Prostate gland (tissue), 2 donors: ENCODE data around the gene FAM209A. TPM values are rescaled to one million over a fixed set of nuclear protein-coding genes. Genes with fewer than 3 reads are reported as not detected.

Experiments used
- DNase-seq: peaks from one replicate; pipeline ENCODE4 v3.0.0-alpha.2; 2019; ENCODE audit warnings: low spot score
- H3K27ac ChIP-seq, 2 donors: fragments of 200-600 bp; sonication (generic); 2 replicates each; pipeline ENCODE4 v1.5.1; 2017 to 2019
- H3K27me3 ChIP-seq: fragments of 200-600 bp; sonication (generic); replicated peaks from 2 replicates; pipeline ENCODE4 v1.5.1; 2019; ENCODE audit not compliant: insufficient read depth
- H3K36me3 ChIP-seq, 2 donors: fragments of 200-600 bp; sonication (generic); 1 replicate in 1 of 2; 2 replicates in 1 of 2; pipeline versions ENCODE4 v1.5.1 to v1.8.1; 2017 to 2019
- H3K4me1 ChIP-seq: fragments of 200-600 bp; sonication (generic); replicated peaks from 2 replicates; pipeline ENCODE4 v1.5.1; 2019
- H3K4me3 ChIP-seq, 2 donors: fragments of 200-600 bp; sonication (generic); 2 replicates each; pipeline ENCODE4 v1.5.1; 2017 to 2019
- H3K9me3 ChIP-seq: fragments of 200-600 bp; sonication (generic); 2 replicates; pipeline ENCODE4 v1.5.1; 2017
- POLR2A ChIP-seq: fragments of 450-650 bp; IDR thresholded peaks from one replicate; pipeline ENCODE4 v1.6.1; 2016; ENCODE audit warnings: antibody characterized with exemption, mild to moderate bottlenecking
- POLR2AphosphoS5 ChIP-seq: sonication (generic); formaldehyde crosslinking; IDR thresholded peaks from one replicate; pipeline ENCODE4 v1.6.1; 2017; ENCODE audit warnings: antibody characterized with exemption
- WGBS: methylation state at CpG from one replicate; pipeline ENCODE4 v1.1.5; 2018; 5-methylcytosine and 5-hydroxymethylcytosine counted together
- intact Hi-C: fragments of 100-400 bp; cut with DNase I; formaldehyde crosslinking; loops from one replicate; pipeline ENCODE4 v1.14.2; 2022
- total RNA-seq, 2 donors: library from RNA; depleted of rRNA; stranded (reverse); fragments of >200 nt; gene quantifications; one replicate each; pipeline ENCODE4 v1.1.0, GENCODE V29; 2016
- TF ChIP-seq, protein P1 (sequence below), 4 experiments: fragments of 200-600 bp in 2 of 4; fragments of 450-650 bp in 2 of 4; sonication (generic) in 2 of 4; IDR thresholded peaks; 1 replicate in 3 of 4; 2 replicates in 1 of 4; pipeline ENCODE4 v1.5.1; 2016 to 2019; ENCODE audit warnings: antibody characterized with exemption in 4 of 4, mild to moderate bottlenecking in 2 of 4, moderate library complexity in 2 of 4

Gene FAM209A
- total RNA-seq, 2 donors from 2014 or later, result 1.6 TPM; not detected in 1

DNA sequence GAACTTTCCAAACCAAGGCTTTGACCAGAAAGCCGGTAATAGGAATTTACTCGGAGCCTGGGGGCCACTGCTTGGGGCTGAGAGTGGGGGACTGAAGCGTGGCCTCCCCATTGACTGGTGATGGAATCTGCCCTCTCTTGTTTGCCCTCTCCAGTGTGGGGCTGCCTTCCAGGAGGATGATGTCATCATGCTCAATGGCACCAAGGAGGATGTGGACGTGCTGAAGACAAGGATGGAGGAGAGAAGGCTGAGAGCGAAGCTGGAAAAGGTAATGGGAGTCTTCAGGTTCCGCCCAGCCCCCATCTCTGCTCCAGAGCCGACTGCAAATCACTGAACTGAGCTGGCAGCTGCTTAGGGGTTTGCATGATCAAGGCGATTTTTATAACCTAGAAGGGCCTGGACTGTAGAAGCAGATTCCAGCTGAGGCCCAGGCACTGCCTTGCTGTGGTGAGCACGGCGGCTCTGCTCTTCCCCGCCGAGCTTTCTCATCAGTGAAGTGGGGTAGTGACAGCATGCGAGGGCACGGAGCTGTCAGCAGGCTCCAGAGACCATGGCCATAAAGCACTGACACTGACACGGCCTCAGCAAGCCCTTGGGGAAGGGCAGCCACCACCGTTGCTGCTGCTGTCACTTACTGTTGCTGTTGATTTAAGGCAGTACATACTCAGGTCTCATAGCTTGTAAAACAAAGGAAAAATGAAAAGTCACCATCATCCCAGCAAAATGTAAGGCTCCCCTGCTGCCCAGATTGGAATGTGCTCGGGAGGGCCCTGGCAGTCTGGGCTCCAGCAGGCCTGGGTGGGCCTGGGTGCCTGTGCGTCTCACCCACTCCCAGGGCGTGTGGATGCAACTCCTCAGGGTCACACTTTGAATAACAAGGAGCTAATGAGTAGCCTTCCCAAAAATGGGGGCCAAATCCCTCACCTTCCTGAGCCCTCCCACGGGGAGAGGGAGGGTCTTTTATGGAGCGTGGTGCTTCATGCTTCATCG is 11.1 kb upstream of the FAM209A start:
- Histone ChIP-seq H3K27me3 (no peaks in the 10 kb centered on the region), H3K4me1 (no peaks in the 10 kb centered on the region), H3K36me3 (peaks cover 3 to 5% of the 10 kb centered on the region in 2 donors), H3K27ac (no peak overlapping the region), H3K4me3 (no peak overlapping the region), H3K9me3 (no peaks in the 10 kb centered on the region)
- WGBS, result 84% methylated on average over 22 of the region's 22 CpGs
- no peak for DNase-seq
- intact Hi-C loops, result no loop called here
- TF ChIP-seq, protein P1, sequence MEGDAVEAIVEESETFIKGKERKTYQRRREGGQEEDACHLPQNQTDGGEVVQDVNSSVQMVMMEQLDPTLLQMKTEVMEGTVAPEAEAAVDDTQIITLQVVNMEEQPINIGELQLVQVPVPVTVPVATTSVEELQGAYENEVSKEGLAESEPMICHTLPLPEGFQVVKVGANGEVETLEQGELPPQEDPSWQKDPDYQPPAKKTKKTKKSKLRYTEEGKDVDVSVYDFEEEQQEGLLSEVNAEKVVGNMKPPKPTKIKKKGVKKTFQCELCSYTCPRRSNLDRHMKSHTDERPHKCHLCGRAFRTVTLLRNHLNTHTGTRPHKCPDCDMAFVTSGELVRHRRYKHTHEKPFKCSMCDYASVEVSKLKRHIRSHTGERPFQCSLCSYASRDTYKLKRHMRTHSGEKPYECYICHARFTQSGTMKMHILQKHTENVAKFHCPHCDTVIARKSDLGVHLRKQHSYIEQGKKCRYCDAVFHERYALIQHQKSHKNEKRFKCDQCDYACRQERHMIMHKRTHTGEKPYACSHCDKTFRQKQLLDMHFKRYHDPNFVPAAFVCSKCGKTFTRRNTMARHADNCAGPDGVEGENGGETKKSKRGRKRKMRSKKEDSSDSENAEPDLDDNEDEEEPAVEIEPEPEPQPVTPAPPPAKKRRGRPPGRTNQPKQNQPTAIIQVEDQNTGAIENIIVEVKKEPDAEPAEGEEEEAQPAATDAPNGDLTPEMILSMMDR (IDR thresholded peaks at IDR 0.05), result no peak
- TF ChIP-seq POLR2A, result no peak
- TF ChIP-seq POLR2AphosphoS5, result no peak

GRCh38 chr20:56516631-56517030 is 7.9 kb upstream of the FAM209A start:
- no peak overlapping the region for H3K27ac ChIP-seq
- no peak for DNase-seq
- peaks cover 3 to 13% of the 10 kb centered on the region in 2 donors for H3K36me3 ChIP-seq
- H3K4me1 ChIP-seq, result no peaks in the 10 kb centered on the region
- 95% methylated on average over 5 of the region's 5 CpGs for WGBS
- intact Hi-C loops, result no loop called here
- TF ChIP-seq, protein P1 (IDR thresholded peaks at IDR 0.05), result no peak
- TF ChIP-seq POLR2A (no peak), POLR2AphosphoS5 (no peak)
- H3K27me3 ChIP-seq, result no peaks in the 10 kb centered on the region
- no peaks in the 10 kb centered on the region for H3K9me3 ChIP-seq
- H3K4me3 ChIP-seq, result no peak overlapping the region

GRCh38 chr20:56517211-56517610 is 7.3 kb upstream of the FAM209A start:
- no peak for DNase-seq
- H3K4me1 ChIP-seq, result no peaks in the 10 kb centered on the region
- intact Hi-C loops, result no loop called here
- H3K36me3 ChIP-seq, result peaks cover 3 to 13% of the 10 kb centered on the region in 2 donors
- no peak overlapping the region for H3K4me3 ChIP-seq
- H3K27me3 ChIP-seq, result no peaks in the 10 kb centered on the region
- TF ChIP-seq POLR2A, result no peak
- TF ChIP-seq, protein P1 (IDR thresholded peaks at IDR 0.05), result no peak
- no peak for TF ChIP-seq POLR2AphosphoS5
- H3K27ac ChIP-seq, result no peak overlapping the region
- no peaks in the 10 kb centered on the region for H3K9me3 ChIP-seq
- WGBS, result 90% methylated on average over 7 of the region's 7 CpGs

- DNase-seq, result no peak
- H3K27ac ChIP-seq, result no peak overlapping the region
- 95% methylated on average over 8 of the region's 8 CpGs for WGBS
- intact Hi-C loops, result no loop called here
- H3K4me1 ChIP-seq, result no peaks in the 10 kb centered on the region
- H3K36me3 ChIP-seq, result peaks cover 3 to 13% of the 10 kb centered on the region in 2 donors
- no peaks in the 10 kb centered on the region for H3K9me3 ChIP-seq
- TF ChIP-seq POLR2A (no peak), POLR2AphosphoS5 (no peak)
- TF ChIP-seq, protein P1 (IDR thresholded peaks at IDR 0.05), result no peak
- no peaks in the 10 kb centered on the region for H3K27me3 ChIP-seq
- no peak overlapping the region for H3K4me3 ChIP-seq
These were observed 6.9 kb upstream of the FAM209A start for GRCh38 chr20:56517641-56518040.
